ENCODE measurements around the gene ACOT8. TPM values are rescaled to one million over a fixed set of nuclear protein-coding genes. Genes with fewer than 3 reads are reported as not detected.

Gene ACOT8
- total and polyA plus RNA-seq, 10 of the 15 experiments (the other 5 are each of a cell fraction or from before 2014, with no cell fraction given): 5.1 to 47.9 (median 31.8) TPM

DNA sequence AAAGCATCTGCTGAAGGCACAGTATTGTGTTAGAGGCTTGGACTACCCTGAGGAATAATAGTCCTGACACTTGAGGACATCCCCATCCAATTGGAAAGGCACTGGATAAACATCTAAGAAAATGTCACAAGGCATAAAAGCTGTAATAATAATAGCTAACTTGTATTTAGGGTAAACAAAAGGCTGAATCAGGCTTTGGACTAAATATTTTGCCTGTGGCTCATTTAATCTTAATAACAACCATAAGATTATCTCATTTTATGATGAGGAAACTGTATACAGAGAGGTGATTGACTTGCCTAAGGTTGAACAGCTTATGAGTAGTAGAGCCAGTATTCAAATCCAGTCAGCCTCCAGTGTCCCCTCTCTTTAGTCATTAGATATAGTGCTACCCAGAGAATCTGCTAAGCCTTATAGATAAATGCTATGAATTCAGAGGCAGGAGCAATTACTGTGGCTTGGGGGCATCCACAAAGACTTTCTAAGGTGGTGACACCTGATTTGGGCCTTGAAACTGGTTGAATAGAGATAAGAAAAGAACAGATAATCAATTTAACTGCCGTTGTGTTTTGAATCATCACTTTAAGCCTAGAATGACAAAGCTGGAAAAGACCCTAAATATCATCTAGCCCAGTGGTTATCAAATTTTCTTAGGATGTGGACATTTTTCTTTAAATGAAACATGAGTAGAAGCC is 16.4 kb upstream of the ACOT8 start:
- ChIA-PET RAD21 (ENCODE audit: unreplicated experiment) (interaction anchor here (1.3 kb wide), 1 partner anchor 75 kb away, joined by 3 read pairs; no protein-coding TSS in a partner anchor), SMC1A (ENCODE audit: uncharacterized antibody, unreplicated experiment) (no interaction called here), CTCF (no interaction called here), POLR2A (no interaction called here)
- H4K20me1 ChIP-seq (ENCODE audit: control insufficient read depth, insufficient read depth): no peaks in the 10 kb centered on the region
- H3K27ac ChIP-seq (ENCODE audit: control insufficient read depth, insufficient read depth): no peak overlapping the region
- H3K36me3 ChIP-seq (ENCODE audit: control insufficient read depth in 2 of 2, insufficient read depth in 2 of 2, low read length in 1 of 2): peaks cover 2 to 3% of the 10 kb centered on the region in 2 experiments; a peak in 1 of 4 replicates
- BruUV-seq (replicated peaks): no TSS peak
- no peaks in the 10 kb centered on the region for H3K27me3 ChIP-seq (replicated peaks in 1 of 2; ENCODE audit: control insufficient read depth in 2 of 2, insufficient read depth in 2 of 2, low read length in 1 of 2)
- DNase-seq (ENCODE audit: low read depth, low spot score): no peak
- 92% methylated on average over 1 of the region's 1 CpG for WGBS (ENCODE audit: insufficient coverage, insufficient replicate concordance, low lambda C conversion rate, missing lambda C conversion rate)
- no peak for ATAC-seq
- no peaks in the 10 kb centered on the region for H3K9me3 ChIP-seq (replicated peaks; ENCODE audit: control insufficient read depth, insufficient read depth, low read length)
- H2AFZ ChIP-seq (ENCODE audit: control insufficient read depth, low read depth, low read length): no peak overlapping the region
- H3K79me2 ChIP-seq (ENCODE audit: control insufficient read depth, insufficient read depth, low read length): no peaks in the 10 kb centered on the region
- no peak for FAIRE-seq
- intact Hi-C loops (cut with micrococcal nuclease; ENCODE audit: unreplicated experiment) (no loop called here), in situ Hi-C loops (cut with MboI) (no loop called here)
- H3K4me3 ChIP-seq: no peak overlapping the region
- H3K4me2 ChIP-seq (ENCODE audit: control insufficient read depth, insufficient read depth): no peak overlapping the region
- no peak overlapping the region for H3K9ac ChIP-seq (ENCODE audit: control insufficient read depth, insufficient read depth, low read length)
- H3K4me1 ChIP-seq (ENCODE audit: control insufficient read depth, insufficient read depth, low read length): no peaks in the 10 kb centered on the region
- TF ChIP-seq MXI1 (IDR thresholded peaks at IDR 0.05; ENCODE audit: low read depth, low read length) (no peak), RBBP5 (conservative IDR thresholded peaks at IDR 0.05) (no peak), EED (IDR thresholded peaks at IDR 0.05; ENCODE audit: low read depth) (no peak), NR2F1 (conservative IDR thresholded peaks at IDR 0.05) (no peak), JUNB (IDR thresholded peaks at IDR 0.05) (no peak), POLR2A (IDR thresholded peaks at IDR 0.05; ENCODE audit: low read depth, low read length) (no peak), NFXL1 (IDR thresholded peaks at IDR 0.05; ENCODE audit: borderline replicate concordance) (no peak), BRCA1 (IDR thresholded peaks at IDR 0.05; ENCODE audit: low read depth, low read length) (no peak)
- TF ChIP-seq, protein P1, sequence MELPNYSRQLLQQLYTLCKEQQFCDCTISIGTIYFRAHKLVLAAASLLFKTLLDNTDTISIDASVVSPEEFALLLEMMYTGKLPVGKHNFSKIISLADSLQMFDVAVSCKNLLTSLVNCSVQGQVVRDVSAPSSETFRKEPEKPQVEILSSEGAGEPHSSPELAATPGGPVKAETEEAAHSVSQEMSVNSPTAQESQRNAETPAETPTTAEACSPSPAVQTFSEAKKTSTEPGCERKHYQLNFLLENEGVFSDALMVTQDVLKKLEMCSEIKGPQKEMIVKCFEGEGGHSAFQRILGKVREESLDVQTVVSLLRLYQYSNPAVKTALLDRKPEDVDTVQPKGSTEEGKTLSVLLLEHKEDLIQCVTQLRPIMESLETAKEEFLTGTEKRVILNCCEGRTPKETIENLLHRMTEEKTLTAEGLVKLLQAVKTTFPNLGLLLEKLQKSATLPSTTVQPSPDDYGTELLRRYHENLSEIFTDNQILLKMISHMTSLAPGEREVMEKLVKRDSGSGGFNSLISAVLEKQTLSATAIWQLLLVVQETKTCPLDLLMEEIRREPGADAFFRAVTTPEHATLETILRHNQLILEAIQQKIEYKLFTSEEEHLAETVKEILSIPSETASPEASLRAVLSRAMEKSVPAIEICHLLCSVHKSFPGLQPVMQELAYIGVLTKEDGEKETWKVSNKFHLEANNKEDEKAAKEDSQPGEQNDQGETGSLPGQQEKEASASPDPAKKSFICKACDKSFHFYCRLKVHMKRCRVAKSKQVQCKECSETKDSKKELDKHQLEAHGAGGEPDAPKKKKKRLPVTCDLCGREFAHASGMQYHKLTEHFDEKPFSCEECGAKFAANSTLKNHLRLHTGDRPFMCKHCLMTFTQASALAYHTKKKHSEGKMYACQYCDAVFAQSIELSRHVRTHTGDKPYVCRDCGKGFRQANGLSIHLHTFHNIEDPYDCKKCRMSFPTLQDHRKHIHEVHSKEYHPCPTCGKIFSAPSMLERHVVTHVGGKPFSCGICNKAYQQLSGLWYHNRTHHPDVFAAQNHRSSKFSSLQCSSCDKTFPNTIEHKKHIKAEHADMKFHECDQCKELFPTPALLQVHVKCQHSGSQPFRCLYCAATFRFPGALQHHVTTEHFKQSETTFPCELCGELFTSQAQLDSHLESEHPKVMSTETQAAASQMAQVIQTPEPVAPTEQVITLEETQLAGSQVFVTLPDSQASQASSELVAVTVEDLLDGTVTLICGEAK (IDR thresholded peaks at IDR 0.05; ENCODE audit: borderline replicate concordance): no peak
- TF ChIP-seq, protein P2, sequence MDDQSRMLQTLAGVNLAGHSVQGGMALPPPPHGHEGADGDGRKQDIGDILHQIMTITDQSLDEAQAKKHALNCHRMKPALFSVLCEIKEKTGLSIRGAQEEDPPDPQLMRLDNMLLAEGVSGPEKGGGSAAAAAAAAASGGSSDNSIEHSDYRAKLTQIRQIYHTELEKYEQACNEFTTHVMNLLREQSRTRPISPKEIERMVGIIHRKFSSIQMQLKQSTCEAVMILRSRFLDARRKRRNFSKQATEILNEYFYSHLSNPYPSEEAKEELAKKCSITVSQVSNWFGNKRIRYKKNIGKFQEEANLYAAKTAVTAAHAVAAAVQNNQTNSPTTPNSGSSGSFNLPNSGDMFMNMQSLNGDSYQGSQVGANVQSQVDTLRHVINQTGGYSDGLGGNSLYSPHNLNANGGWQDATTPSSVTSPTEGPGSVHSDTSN (IDR thresholded peaks at IDR 0.05; ENCODE audit: insufficient replicate concordance, low read depth, low read length): no peak
- TF ChIP-seq, protein P3, sequence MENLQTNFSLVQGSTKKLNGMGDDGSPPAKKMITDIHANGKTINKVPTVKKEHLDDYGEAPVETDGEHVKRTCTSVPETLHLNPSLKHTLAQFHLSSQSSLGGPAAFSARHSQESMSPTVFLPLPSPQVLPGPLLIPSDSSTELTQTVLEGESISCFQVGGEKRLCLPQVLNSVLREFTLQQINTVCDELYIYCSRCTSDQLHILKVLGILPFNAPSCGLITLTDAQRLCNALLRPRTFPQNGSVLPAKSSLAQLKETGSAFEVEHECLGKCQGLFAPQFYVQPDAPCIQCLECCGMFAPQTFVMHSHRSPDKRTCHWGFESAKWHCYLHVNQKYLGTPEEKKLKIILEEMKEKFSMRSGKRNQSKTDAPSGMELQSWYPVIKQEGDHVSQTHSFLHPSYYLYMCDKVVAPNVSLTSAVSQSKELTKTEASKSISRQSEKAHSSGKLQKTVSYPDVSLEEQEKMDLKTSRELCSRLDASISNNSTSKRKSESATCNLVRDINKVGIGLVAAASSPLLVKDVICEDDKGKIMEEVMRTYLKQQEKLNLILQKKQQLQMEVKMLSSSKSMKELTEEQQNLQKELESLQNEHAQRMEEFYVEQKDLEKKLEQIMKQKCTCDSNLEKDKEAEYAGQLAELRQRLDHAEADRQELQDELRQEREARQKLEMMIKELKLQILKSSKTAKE (IDR thresholded peaks at IDR 0.05; ENCODE audit: low read depth, poor library complexity, severe bottlenecking): no peak
- TF ChIP-seq, protein P4, sequence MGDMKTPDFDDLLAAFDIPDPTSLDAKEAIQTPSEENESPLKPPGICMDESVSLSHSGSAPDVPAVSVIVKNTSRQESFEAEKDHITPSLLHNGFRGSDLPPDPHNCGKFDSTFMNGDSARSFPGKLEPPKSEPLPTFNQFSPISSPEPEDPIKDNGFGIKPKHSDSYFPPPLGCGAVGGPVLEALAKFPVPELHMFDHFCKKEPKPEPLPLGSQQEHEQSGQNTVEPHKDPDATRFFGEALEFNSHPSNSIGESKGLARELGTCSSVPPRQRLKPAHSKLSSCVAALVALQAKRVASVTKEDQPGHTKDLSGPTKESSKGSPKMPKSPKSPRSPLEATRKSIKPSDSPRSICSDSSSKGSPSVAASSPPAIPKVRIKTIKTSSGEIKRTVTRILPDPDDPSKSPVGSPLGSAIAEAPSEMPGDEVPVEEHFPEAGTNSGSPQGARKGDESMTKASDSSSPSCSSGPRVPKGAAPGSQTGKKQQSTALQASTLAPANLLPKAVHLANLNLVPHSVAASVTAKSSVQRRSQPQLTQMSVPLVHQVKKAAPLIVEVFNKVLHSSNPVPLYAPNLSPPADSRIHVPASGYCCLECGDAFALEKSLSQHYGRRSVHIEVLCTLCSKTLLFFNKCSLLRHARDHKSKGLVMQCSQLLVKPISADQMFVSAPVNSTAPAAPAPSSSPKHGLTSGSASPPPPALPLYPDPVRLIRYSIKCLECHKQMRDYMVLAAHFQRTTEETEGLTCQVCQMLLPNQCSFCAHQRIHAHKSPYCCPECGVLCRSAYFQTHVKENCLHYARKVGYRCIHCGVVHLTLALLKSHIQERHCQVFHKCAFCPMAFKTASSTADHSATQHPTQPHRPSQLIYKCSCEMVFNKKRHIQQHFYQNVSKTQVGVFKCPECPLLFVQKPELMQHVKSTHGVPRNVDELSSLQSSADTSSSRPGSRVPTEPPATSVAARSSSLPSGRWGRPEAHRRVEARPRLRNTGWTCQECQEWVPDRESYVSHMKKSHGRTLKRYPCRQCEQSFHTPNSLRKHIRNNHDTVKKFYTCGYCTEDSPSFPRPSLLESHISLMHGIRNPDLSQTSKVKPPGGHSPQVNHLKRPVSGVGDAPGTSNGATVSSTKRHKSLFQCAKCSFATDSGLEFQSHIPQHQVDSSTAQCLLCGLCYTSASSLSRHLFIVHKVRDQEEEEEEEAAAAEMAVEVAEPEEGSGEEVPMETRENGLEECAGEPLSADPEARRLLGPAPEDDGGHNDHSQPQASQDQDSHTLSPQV (IDR thresholded peaks at IDR 0.05): no peak

Data from GM12878 (cell line).